CD14-positive monocyte (primary cell): ENCODE data around the gene COPB2. TPM values are rescaled to one million over a fixed set of nuclear protein-coding genes. Genes with fewer than 3 reads are reported as not detected.

Experiments
- DNase-seq, 3 donors: peaks; one replicate each; pipeline ENCODE4 v3.0.0-alpha.2; 2011 to 2022
- H2AFZ ChIP-seq: 2 replicates; pipeline ENCODE4 v1.6.0; 2012; ENCODE audit warnings: mild to moderate bottlenecking, low read depth, low read length, inconsistent platforms; ENCODE audit not compliant: insufficient read depth, poor library complexity, severe bottlenecking
- H3K27ac ChIP-seq, 2 donors: 1 replicate in 1 of 2; 2 replicates in 1 of 2; pipeline ENCODE4 v1.5.1; 2012 to 2013; ENCODE audit warnings: low read length in 2 of 2, control low read depth in 1 of 2, inconsistent platforms in 1 of 2, low read depth in 1 of 2, mild to moderate bottlenecking in 1 of 2
- H3K27me3 ChIP-seq, 2 donors: one replicate each; pipeline versions ENCODE4 v1.6.0 to v1.6.1; 2011 to 2013; ENCODE audit warnings: low read length in 2 of 2; ENCODE audit not compliant: control insufficient read depth in 2 of 2, insufficient read depth in 2 of 2
- H3K36me3 ChIP-seq, 2 donors: replicated peaks in 1 of 2; 1 replicate in 1 of 2; 2 replicates in 1 of 2; pipeline versions ENCODE4 v1.5.1 to v1.6.1; 2012 to 2013; ENCODE audit warnings: low read length in 2 of 2, control low read depth in 1 of 2, inconsistent platforms in 1 of 2, mild to moderate bottlenecking in 1 of 2; ENCODE audit not compliant: insufficient read depth in 2 of 2, control insufficient read depth in 1 of 2
- H3K4me1 ChIP-seq, 2 donors: 1 replicate in 1 of 2; 2 replicates in 1 of 2; pipeline versions ENCODE4 v1.5.1 to v1.6.1; 2012 to 2013; ENCODE audit warnings: low read length in 2 of 2, control low read depth in 1 of 2, inconsistent platforms in 1 of 2, mild to moderate bottlenecking in 1 of 2, moderate library complexity in 1 of 2; ENCODE audit not compliant: insufficient read depth in 2 of 2, control insufficient read depth in 1 of 2
- H3K4me2 ChIP-seq: replicated peaks from 2 replicates; pipeline ENCODE3; 2012; ENCODE audit warnings: low read length, moderate library complexity, mild to moderate bottlenecking; ENCODE audit not compliant: poor library complexity, severe bottlenecking; ENCODE audit errors: extremely low read depth
- H3K4me3 ChIP-seq, 3 experiments: fragments of 200-600 bp in 1 of 3; sonication (generic) in 1 of 3; replicated peaks in 1 of 3; 1 replicate in 2 of 3; 2 replicates in 1 of 3; pipeline ENCODE4 v1.5.1; 2011 to 2013; ENCODE audit warnings: low read length in 3 of 3, mild to moderate bottlenecking in 3 of 3, control low read depth in 2 of 3, low read depth in 2 of 3, inconsistent platforms in 1 of 3, moderate library complexity in 1 of 3
- H3K79me2 ChIP-seq: 2 replicates; pipeline ENCODE4 v1.6.0; 2012; ENCODE audit warnings: mild to moderate bottlenecking, control low read depth, inconsistent platforms, low read length, moderate library complexity; ENCODE audit not compliant: insufficient read depth
- H3K9ac ChIP-seq: 2 replicates; pipeline ENCODE4 v1.6.0; 2017; ENCODE audit warnings: low read length, mild to moderate bottlenecking; ENCODE audit not compliant: insufficient read depth, poor library complexity, severe bottlenecking
- H3K9me3 ChIP-seq, 2 donors: replicated peaks in 1 of 2; 1 replicate in 1 of 2; 2 replicates in 1 of 2; pipeline versions ENCODE4 v1.5.1 to v1.6.1; 2012 to 2013; ENCODE audit warnings: low read length in 2 of 2, control low read depth in 1 of 2; ENCODE audit not compliant: control insufficient read depth in 1 of 2, insufficient read depth in 1 of 2
- H4K20me1 ChIP-seq: 2 replicates; pipeline ENCODE4 v1.6.0; 2012; ENCODE audit warnings: mild to moderate bottlenecking, low read length, control low read depth, moderate library complexity; ENCODE audit not compliant: insufficient read depth
- H3K27ac Mint-ChIP-seq, 7 donors: one replicate each; pipeline ENCODE4 v1.8.0; 2020; ENCODE audit warnings: mild to moderate bottlenecking in 7 of 7, mixed read lengths in 7 of 7, moderate library complexity in 6 of 7, inconsistent platforms in 2 of 7
- H3K27me3 Mint-ChIP-seq, 3 donors: one replicate each; pipeline ENCODE4 v1.8.0; 2021 to 2022; ENCODE audit warnings: low read depth in 3 of 3, mild to moderate bottlenecking in 3 of 3, mixed read lengths in 3 of 3, moderate library complexity in 3 of 3, inconsistent platforms in 1 of 3
- H3K36me3 Mint-ChIP-seq, 2 donors: one replicate each; pipeline ENCODE4 v1.8.0; 2020; ENCODE audit warnings: mixed read lengths in 2 of 2, inconsistent platforms in 1 of 2, mild to moderate bottlenecking in 1 of 2
- H3K4me1 Mint-ChIP-seq: one replicate; pipeline ENCODE4 v1.8.0; 2020; ENCODE audit warnings: mild to moderate bottlenecking, mixed read lengths
- H3K4me3 Mint-ChIP-seq, 2 donors: one replicate each; pipeline ENCODE4 v1.8.0; 2020; ENCODE audit warnings: mild to moderate bottlenecking in 2 of 2, mixed read lengths in 2 of 2, moderate library complexity in 1 of 2
- H3K9me3 Mint-ChIP-seq, 7 donors: one replicate each; pipeline ENCODE4 v1.8.0; 2020 to 2022; ENCODE audit warnings: mixed read lengths in 7 of 7, mild to moderate bottlenecking in 6 of 7, moderate library complexity in 6 of 7, inconsistent platforms in 2 of 7
- CTCF ChIP-seq: fragments of 200-600 bp; IDR thresholded peaks from one replicate; pipeline ENCODE4 v1.8.0; 2022; ENCODE audit warnings: antibody characterized with exemption, mild to moderate bottlenecking
- intact Hi-C, 2 donors: fragments of 100-400 bp; cut with micrococcal nuclease; formaldehyde crosslinking; loops; one replicate each; pipeline versions ENCODE4 v1.15.0 to v1.15.1; 2023
- polyA plus RNA-seq, 3 donors: library from polyadenylated mRNA; depleted of rRNA in 1 of 3; unstranded in 2 of 3; stranded (reverse) in 1 of 3; fragments of 300-500 nt in 2 of 3; fragments of >200 nt in 1 of 3; fragmentation: Illumina TruSeq in 2 of 3; gene quantifications; 1 replicate in 2 of 3; 2 replicates in 1 of 3; pipeline ENCODE4 v1.2.3, GENCODE V29; 2012 to 2021

COPB2 gene
- polyA plus RNA-seq, 3 donors = 22.6 to 95.6 (median 76.9) TPM

- no peak overlapping the region for H3K4me3 Mint-ChIP-seq
- H3K27ac Mint-ChIP-seq = no peak overlapping the region
Observed at GRCh38 chr3:139342054-139342453, 47.4 kb downstream of the COPB2 start.

GRCh38 chr3:139340784-139341183, 48.7 kb downstream of the COPB2 start:
- H3K9ac ChIP-seq = no peak overlapping the region
- Mint-ChIP-seq H3K4me1 (peaks cover 2% of the 10 kb centered on the region), H3K27ac (no peak overlapping the region), H3K4me3 (no peak overlapping the region), H3K9me3 (peaks cover 0 to 5% (median 2%) of the 10 kb centered on the region in 7 donors), H3K27me3 (no peaks in the 10 kb centered on the region), H3K36me3 (peaks cover 0 to 3% of the 10 kb centered on the region in 2 donors)
- DNase-seq = no peak
- no peak for TF ChIP-seq CTCF
- no peaks in the 10 kb centered on the region for H3K9me3 ChIP-seq
- H3K27ac ChIP-seq = no peak overlapping the region
- H3K4me1 ChIP-seq = peaks cover 12 to 15% of the 10 kb centered on the region in 2 donors
- no peak overlapping the region for H3K4me3 ChIP-seq
- H3K79me2 ChIP-seq = peaks cover 19% of the 10 kb centered on the region
- H3K36me3 ChIP-seq = no peaks in the 10 kb centered on the region
- intact Hi-C loops = no loop called here
- H3K4me2 ChIP-seq = no peak overlapping the region
- H2AFZ ChIP-seq = no peak overlapping the region
- H4K20me1 ChIP-seq = no peaks in the 10 kb centered on the region
- peaks cover 0 to 2% of the 10 kb centered on the region in 2 donors for H3K27me3 ChIP-seq

More at GRCh38 chr3:139342054-139342453, 47.4 kb downstream of the COPB2 start:
- no peaks in the 10 kb centered on the region for H3K27me3 Mint-ChIP-seq
- no peak for DNase-seq
- H3K79me2 ChIP-seq = peaks cover 31% of the 10 kb centered on the region
- peaks cover 3 to 4% of the 10 kb centered on the region in 2 donors for H3K36me3 Mint-ChIP-seq
- H3K36me3 ChIP-seq = peaks cover 4 to 7% of the 10 kb centered on the region in 2 donors
- H3K4me1 Mint-ChIP-seq = peaks cover 2% of the 10 kb centered on the region
- intact Hi-C loops = no loop called here
- H3K27ac ChIP-seq = no peak overlapping the region
- peaks cover 12% of the 10 kb centered on the region for H4K20me1 ChIP-seq
- no peak overlapping the region for H3K9ac ChIP-seq
- peaks cover 12 to 15% of the 10 kb centered on the region in 2 donors for H3K4me1 ChIP-seq
- H2AFZ ChIP-seq = peak overlapping the region; percentile 19
- peaks cover 0 to 5% (median 2%) of the 10 kb centered on the region in 7 donors for H3K9me3 Mint-ChIP-seq
- H3K4me2 ChIP-seq = no peak overlapping the region
- no peaks in the 10 kb centered on the region for H3K9me3 ChIP-seq
- no peak overlapping the region for H3K4me3 ChIP-seq
- peaks cover 0 to 2% of the 10 kb centered on the region in 2 donors for H3K27me3 ChIP-seq
- TF ChIP-seq CTCF = no peak
